HepG2 (cell line): ENCODE measurements around the gene PTGIS. TPM values are rescaled to one million over a fixed set of nuclear protein-coding genes. Genes with fewer than 3 reads are reported as not detected.

Source experiments
- ATAC-seq: fragments of 200-7000 bp; cut with Tn5 transposase; 3 replicates; pipeline ENCODE4 v1.9.1; 2020; ENCODE audit warnings: mild to moderate bottlenecking, moderate library complexity
- BruUV-seq: library from RNA; stranded (reverse); fragments of 400-500 nt; replicated peaks from 2 replicates; lab custom pipeline; 2021; lab: Mats Ljungman, UMichigan
- CTCF ChIA-PET: fragments of 300-600 bp; formaldehyde crosslinking; extraction: SDS; loops from one replicate; lab custom pipeline; 2021; ENCODE audit warnings: low total read pairs, inconsistent platforms, low intra/inter-chr PET ratio; lab: Yijun Ruan, JAX
- POLR2A ChIA-PET: fragments of 350-600 bp; sonication (Branson Sonifier 250); formaldehyde crosslinking; loops from one replicate; lab custom pipeline; 2020; ENCODE audit warnings: antibody characterized with exemption, inconsistent platforms; lab: Yijun Ruan, JAX
- DNase-seq: peaks from one replicate; pipeline ENCODE4 v3.0.0-alpha.2; 2015; ENCODE audit warnings: low spot score
- FAIRE-seq: peaks from 3 replicates; lab custom pipeline; 2011; peaks lifted over from hg19 to GRCh38; lab: Jason Lieb, UNC
- H2AFZ ChIP-seq: one replicate; pipeline ENCODE4 v1.6.1; 2011; ENCODE audit warnings: low read length, inconsistent platforms
- H3K27ac ChIP-seq: fragments of 300-600 bp; 3 replicates; pipeline ENCODE4 v1.8.0; 2011; ENCODE audit warnings: mixed run types, mild to moderate bottlenecking, mixed read lengths, low read length, inconsistent platforms; ENCODE audit not compliant: insufficient read depth; ENCODE audit errors: extremely low read length
- H3K27me3 ChIP-seq, 2 experiments: fragments of 200-600 bp in 1 of 2; 2 replicates in 1 of 2; 3 replicates in 1 of 2; pipeline versions ENCODE4 v1.6.0 to v1.8.0; 2011; ENCODE audit warnings: low read length in 2 of 2, mild to moderate bottlenecking in 2 of 2, moderate library complexity in 2 of 2, inconsistent platforms in 1 of 2; ENCODE audit not compliant: insufficient read depth in 2 of 2, control insufficient read depth in 1 of 2
- H3K36me3 ChIP-seq, 2 experiments: fragments of 200-600 bp in 1 of 2; replicated peaks in 1 of 2; 2 replicates in 1 of 2; 3 replicates in 1 of 2; pipeline versions ENCODE4 v1.5.1 to v1.8.0; 2011; ENCODE audit warnings: low read length in 2 of 2, inconsistent platforms in 1 of 2; ENCODE audit not compliant: insufficient read depth in 2 of 2, control insufficient read depth in 1 of 2
- H3K4me1 ChIP-seq: 2 replicates; pipeline ENCODE4 v1.5.1; 2012; ENCODE audit warnings: low read length, inconsistent platforms; ENCODE audit not compliant: insufficient read depth
- H3K4me2 ChIP-seq: 2 replicates; pipeline ENCODE4 v1.6.0; 2011; ENCODE audit warnings: low read depth, low read length, inconsistent platforms
- H3K4me3 ChIP-seq, 3 experiments: fragments of 200-600 bp in 1 of 3; sonication (generic), shearing (Covaris generic) in 1 of 3; replicated peaks in 1 of 3; 2 replicates each; pipeline ENCODE4 v1.5.1; 2011 to 2016; ENCODE audit warnings: low read length in 3 of 3, inconsistent platforms in 2 of 3, low read depth in 2 of 3, mild to moderate bottlenecking in 2 of 3, control low read depth in 1 of 3, mixed read lengths in 1 of 3; ENCODE audit not compliant: insufficient read depth in 1 of 3
- H3K79me2 ChIP-seq: one replicate; pipeline ENCODE4 v1.6.1; 2011; ENCODE audit warnings: low read length, inconsistent platforms; ENCODE audit not compliant: insufficient read depth
- H3K9ac ChIP-seq: 2 replicates; pipeline ENCODE4 v1.6.0; 2011; ENCODE audit warnings: mild to moderate bottlenecking, low read depth, low read length, inconsistent platforms; ENCODE audit not compliant: insufficient read depth
- H3K9me3 ChIP-seq: 2 replicates; pipeline ENCODE4 v1.5.1; 2012; ENCODE audit warnings: mild to moderate bottlenecking, low read length
- H4K20me1 ChIP-seq: 2 replicates; pipeline ENCODE4 v1.6.0; 2011; ENCODE audit warnings: inconsistent platforms, mild to moderate bottlenecking, low read length, moderate library complexity; ENCODE audit not compliant: insufficient read depth
- AGO1 ChIP-seq: fragments of 200-400 bp; formaldehyde crosslinking; IDR thresholded peaks from 2 replicates; pipeline ENCODE4 v1.6.1; 2017; ENCODE audit warnings: mild to moderate bottlenecking, low read depth, low read length, moderate library complexity; ENCODE audit not compliant: poor library complexity, severe bottlenecking
- CHD2 ChIP-seq: IDR thresholded peaks from 2 replicates; pipeline ENCODE4 v1.6.1; 2011; ENCODE audit warnings: low read depth, low read length, improper control_type of control experiment
- ESRRA ChIP-seq: sonication (generic); formaldehyde crosslinking; IDR thresholded peaks from 2 replicates; pipeline ENCODE4 v1.5.1; 2020; ENCODE audit warnings: mild to moderate bottlenecking, low read depth, missing genetic modification reagents
- GABPA ChIP-seq, 2 experiments: IDR thresholded peaks; 2 replicates each; pipeline ENCODE4 v1.6.1; 2011 to 2016; ENCODE audit warnings: low read depth in 2 of 2, low read length in 1 of 2, missing biosample characterization in 1 of 2, missing genetic modification characterization in 1 of 2
- HNRNPL ChIP-seq: fragments of 200-400 bp; formaldehyde crosslinking; IDR thresholded peaks from 2 replicates; pipeline ENCODE4 v1.6.1; 2017; ENCODE audit warnings: mild to moderate bottlenecking, low read depth, low read length
- MAFF ChIP-seq: IDR thresholded peaks from 2 replicates; pipeline ENCODE4 v1.6.1; 2011; ENCODE audit warnings: low read depth, low read length, improper control_type of control experiment
- MAFK ChIP-seq, 2 experiments: IDR thresholded peaks in 1 of 2; conservative IDR thresholded peaks in 1 of 2; 2 replicates each; pipeline ENCODE4 v1.6.1; 2011; ENCODE audit warnings: improper control_type of control experiment in 2 of 2, low read length in 2 of 2
- MNT ChIP-seq: fragments of 450-650 bp; IDR thresholded peaks from 2 replicates; pipeline ENCODE4 v1.6.1; 2016
- ONECUT2 ChIP-seq: sonication (generic); formaldehyde crosslinking; IDR thresholded peaks from 2 replicates; pipeline ENCODE4 v1.4.0; 2020; ENCODE audit warnings: missing genetic modification reagents
- ZNF430 ChIP-seq: sonication (generic); formaldehyde crosslinking; IDR thresholded peaks from 2 replicates; pipeline ENCODE4 v1.9.0; 2021; ENCODE audit warnings: mild to moderate bottlenecking, missing genetic modification reagents
- ZNF549 ChIP-seq: sonication (generic); formaldehyde crosslinking; IDR thresholded peaks from 2 replicates; pipeline ENCODE4 v1.5.0; 2020; ENCODE audit warnings: missing genetic modification reagents
- WGBS: methylation state at CpG from one replicate; pipeline ENCODE4 v1.1.6; 2017; ENCODE audit warnings: low lambda C conversion rate; 5-methylcytosine and 5-hydroxymethylcytosine counted together
- in situ Hi-C: cut with HindIII; loops from 2 replicates; pipeline ENCODE4 v1.10.0; 2017; ENCODE audit warnings: low pct_unique_long_range_greater_than_20kb; ENCODE audit not compliant: extremely low pct_ligation_motif_present
- intact Hi-C: fragments of 100-400 bp; cut with micrococcal nuclease; formaldehyde crosslinking; loops from one replicate; pipeline ENCODE4 v1.10.0; 2022; ENCODE audit not compliant: unreplicated experiment
- polyA plus RNA-seq, 8 experiments: library from polyadenylated mRNA; depleted of rRNA in 3 of 8; stranded (reverse) in 7 of 8; unstranded in 1 of 8; fragments of >200 nt; fragmentation: Illumina TruSeq in 4 of 8; extraction: Trizol in 4 of 8; gene quantifications; 2 replicates each; pipeline versions ENCODE4 v1.2.1 to v1.2.3, GENCODE V29; 2011 to 2016; ENCODE audit warnings: low read depth in 4 of 8, missing spikeins in 1 of 8, mixed read lengths in 1 of 8; ENCODE audit not compliant: insufficient read depth in 1 of 8
- total RNA-seq, 5 experiments: library from RNA; depleted of rRNA; stranded (reverse); fragments of >200 nt; fragmentation: Illumina TruSeq; extraction: Trizol; gene quantifications; 2 replicates each; pipeline ENCODE4 v1.2.3, GENCODE V29; 2016; ENCODE audit warnings: low read depth in 1 of 5

Gene PTGIS
- total and polyA plus RNA-seq, 2 of the 13 experiments (the other 11 are each of a cell fraction or from before 2014, with no cell fraction given), result not detected

DNA sequence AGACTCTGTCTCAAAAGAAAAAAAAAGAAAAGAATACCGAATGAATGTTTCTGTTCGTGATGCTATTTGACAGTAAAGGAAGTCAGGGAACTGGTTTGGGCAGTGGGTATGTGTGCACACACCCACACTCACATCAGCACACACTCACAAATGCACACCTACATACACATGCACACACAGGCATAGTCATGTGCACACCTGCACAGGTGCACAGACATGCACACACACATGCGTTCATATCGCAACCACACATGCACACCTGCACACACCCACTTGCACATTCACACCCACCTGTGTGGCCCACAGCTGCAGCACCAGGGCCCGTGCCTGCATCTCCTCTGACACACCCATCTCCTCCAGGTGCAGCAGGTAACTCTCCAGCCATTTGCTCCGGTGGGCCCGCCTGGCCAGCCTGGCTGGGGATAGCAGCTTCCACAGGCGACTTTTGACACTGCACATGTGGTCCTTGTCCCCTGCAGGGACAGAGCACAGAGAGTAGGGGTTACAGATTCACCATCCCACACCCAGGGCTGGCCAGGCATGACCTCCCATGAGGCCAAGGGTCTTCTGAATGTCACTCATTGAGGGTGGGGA lies 44.1 kb downstream of the PTGIS start:
- in situ Hi-C loops, result no loop called here
- H4K20me1 ChIP-seq, result no peaks in the 10 kb centered on the region
- H3K27ac ChIP-seq, result no peak overlapping the region
- intact Hi-C loops, result no loop called here
- CTCF ChIA-PET, result no interaction called here
- no peak for ATAC-seq
- H3K4me1 ChIP-seq, result no peaks in the 10 kb centered on the region
- no peaks in the 10 kb centered on the region for H3K9me3 ChIP-seq
- H3K79me2 ChIP-seq, result no peaks in the 10 kb centered on the region
- 54% methylated on average over 8 of the region's 8 CpGs for WGBS
- TF ChIP-seq AGO1, result peak; percentile 30
- peak; percentile 87 for TF ChIP-seq MNT
- no peak for TF ChIP-seq ZNF430
- TF ChIP-seq GABPA (IDR thresholded peaks at IDR 0.05; ENCODE audit: low read depth, low read length), result no peak
- no peak for TF ChIP-seq GABPA (CRISPR knock-in tag; IDR thresholded peaks at IDR 0.05; ENCODE audit: low read depth)
- TF ChIP-seq, all 625 proteins: peak for 2
- Histone ChIP-seq H3K9ac (no peak overlapping the region), H3K27me3 (peaks cover 0 to 5% of the 10 kb centered on the region in 2 experiments; a peak in 2 of 5 replicates), H3K4me3 (no peak overlapping the region), H2AFZ (no peak overlapping the region), H3K4me2 (no peak overlapping the region), H3K36me3 (no peaks in the 10 kb centered on the region)
- POLR2A ChIA-PET, result no interaction called here
- DNase-seq (no peak), FAIRE-seq (no peak)
- BruUV-seq, result no TSS peak

DNA sequence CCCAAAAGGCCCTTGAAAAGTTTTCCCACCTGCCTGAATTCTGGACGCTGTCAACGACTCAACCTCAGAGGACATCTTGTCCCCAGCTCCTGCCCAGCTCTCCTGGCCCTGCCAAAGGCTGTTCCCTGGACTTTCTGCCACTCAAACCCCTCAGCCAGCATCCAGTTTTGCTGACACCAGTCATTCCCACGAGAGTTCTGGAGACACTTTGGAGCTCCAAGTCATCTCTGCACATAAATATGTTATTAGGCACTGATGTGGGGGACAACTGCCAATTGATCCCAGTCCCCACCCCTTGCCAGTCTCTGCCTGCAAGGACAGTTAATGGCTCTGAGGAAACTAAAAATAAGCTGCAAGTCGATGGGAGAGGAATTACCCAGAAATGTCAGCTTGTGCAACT lies 46.6 kb downstream of the PTGIS start:
- Histone ChIP-seq H3K27me3 (peaks cover 2 to 23% of the 10 kb centered on the region in 2 experiments; a peak in 2 of 5 replicates), H3K79me2 (no peaks in the 10 kb centered on the region), H3K4me1 (no peaks in the 10 kb centered on the region), H3K4me3 (no peak overlapping the region), H3K9ac (no peak overlapping the region), H3K4me2 (no peak overlapping the region), H2AFZ (no peak overlapping the region), H4K20me1 (no peaks in the 10 kb centered on the region), H3K27ac (no peak overlapping the region), H3K36me3 (no peaks in the 10 kb centered on the region), H3K9me3 (no peaks in the 10 kb centered on the region)
- TF ChIP-seq ONECUT2 (CRISPR knock-in tag) (no peak), ZNF549 (CRISPR knock-in tag) (no peak), ESRRA (CRISPR knock-in tag) (no peak), HNRNPL (no peak), MAFK (conservative IDR thresholded peaks at IDR 0.05 in 1 of 2, IDR thresholded peaks at IDR 0.05 in 1 of 2; ENCODE audit: low read length in 2 of 2) (peak; percentile 62 to 73), MAFF (peak; percentile 60), CHD2 (no peak)
- in situ Hi-C loops (no loop called here), intact Hi-C loops (no loop called here)
- no peak for DNase-seq
- 20% methylated on average over 4 of the region's 4 CpGs for WGBS
- POLR2A ChIA-PET, result interaction anchor here (1.0 kb wide), 1 partner anchor 14 kb away, joined by 3 read pairs; no protein-coding TSS in a partner anchor
- BruUV-seq, result no TSS peak
- CTCF ChIA-PET, result no interaction called here
- FAIRE-seq, result no peak
- ATAC-seq, result no peak
